ENCODE results near the gene FTCDNL1.

DNA sequence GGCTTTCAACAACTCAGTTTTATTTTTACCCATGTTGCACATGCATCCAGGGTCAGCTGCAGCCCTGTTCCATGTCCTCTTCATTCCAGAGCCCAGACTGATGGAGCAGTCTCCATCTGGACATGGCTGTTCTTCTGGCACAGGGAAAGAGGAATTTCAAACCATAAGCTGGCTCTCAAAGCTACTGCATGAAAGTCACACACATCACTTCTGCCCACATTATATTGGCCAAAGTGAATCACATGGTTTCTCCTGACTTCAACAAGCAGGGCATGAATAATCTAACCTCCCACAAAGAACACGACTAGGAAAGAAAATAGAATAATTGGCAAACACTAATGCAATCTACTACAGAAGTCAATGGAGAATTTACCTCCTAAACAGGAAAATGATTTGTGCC lies 94.2 kb downstream of the FTCDNL1 start:
- TF ChIP-seq, protein P1, sequence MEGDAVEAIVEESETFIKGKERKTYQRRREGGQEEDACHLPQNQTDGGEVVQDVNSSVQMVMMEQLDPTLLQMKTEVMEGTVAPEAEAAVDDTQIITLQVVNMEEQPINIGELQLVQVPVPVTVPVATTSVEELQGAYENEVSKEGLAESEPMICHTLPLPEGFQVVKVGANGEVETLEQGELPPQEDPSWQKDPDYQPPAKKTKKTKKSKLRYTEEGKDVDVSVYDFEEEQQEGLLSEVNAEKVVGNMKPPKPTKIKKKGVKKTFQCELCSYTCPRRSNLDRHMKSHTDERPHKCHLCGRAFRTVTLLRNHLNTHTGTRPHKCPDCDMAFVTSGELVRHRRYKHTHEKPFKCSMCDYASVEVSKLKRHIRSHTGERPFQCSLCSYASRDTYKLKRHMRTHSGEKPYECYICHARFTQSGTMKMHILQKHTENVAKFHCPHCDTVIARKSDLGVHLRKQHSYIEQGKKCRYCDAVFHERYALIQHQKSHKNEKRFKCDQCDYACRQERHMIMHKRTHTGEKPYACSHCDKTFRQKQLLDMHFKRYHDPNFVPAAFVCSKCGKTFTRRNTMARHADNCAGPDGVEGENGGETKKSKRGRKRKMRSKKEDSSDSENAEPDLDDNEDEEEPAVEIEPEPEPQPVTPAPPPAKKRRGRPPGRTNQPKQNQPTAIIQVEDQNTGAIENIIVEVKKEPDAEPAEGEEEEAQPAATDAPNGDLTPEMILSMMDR (conservative IDR thresholded peaks at IDR 0.05; ENCODE audit: low read depth, low read length) = no peak
- TF ChIP-seq EZH2 (IDR thresholded peaks at IDR 0.05; ENCODE audit: low read length, unreplicated experiment) = no peak
- TF ChIP-seq EZH2phosphoT487 (IDR thresholded peaks at IDR 0.05; ENCODE audit: borderline replicate concordance, low read length) = no peak

Measured in PC-3 (cell line).